Kidney (tissue), 14 donors: Measurements from ENCODE around the gene MNAT1. TPM values are rescaled to one million over a fixed set of nuclear protein-coding genes. Genes with fewer than 3 reads are reported as not detected.

Experiments
- DNase-seq, 5 donors: peaks; one replicate each; pipeline ENCODE4 v3.0.0-alpha.2; 2013 to 2020
- FAIRE-seq: peaks from 2 replicates; lab custom pipeline; 2012; peaks lifted over from hg19 to GRCh38; lab: Jason Lieb, UNC
- H3K27ac ChIP-seq, 2 donors: one replicate each; pipeline ENCODE4 v1.7.0; 2013; ENCODE audit warnings: low read depth in 2 of 2, low read length in 2 of 2, inconsistent platforms in 1 of 2
- H3K27me3 ChIP-seq: one replicate; pipeline ENCODE4 v1.7.1; 2013; ENCODE audit warnings: low read length, inconsistent platforms; ENCODE audit not compliant: control insufficient read depth, insufficient read depth
- H3K36me3 ChIP-seq, 3 donors: one replicate each; pipeline versions ENCODE4 v1.7.0 to v1.7.1; 2013; ENCODE audit warnings: low read length in 3 of 3, control low read depth in 1 of 3, inconsistent platforms in 1 of 3; ENCODE audit not compliant: insufficient read depth in 3 of 3, control insufficient read depth in 2 of 3
- H3K4me1 ChIP-seq, 3 donors: one replicate each; pipeline versions ENCODE4 v1.7.0 to v1.7.1; 2013; ENCODE audit warnings: low read length in 3 of 3, inconsistent platforms in 1 of 3, low read depth in 1 of 3; ENCODE audit not compliant: control insufficient read depth in 2 of 3, insufficient read depth in 2 of 3
- H3K4me3 ChIP-seq, 3 donors: one replicate each; pipeline versions ENCODE4 v1.7.0 to v1.8.1; 2013; ENCODE audit warnings: low read length in 3 of 3, control low read depth in 1 of 3, inconsistent platforms in 1 of 3
- H3K9ac ChIP-seq, 3 donors: one replicate each; pipeline versions ENCODE4 v1.7.0 to v1.7.1; 2013; ENCODE audit warnings: low read length in 3 of 3, control low read depth in 1 of 3, inconsistent platforms in 1 of 3
- H3K9me3 ChIP-seq, 3 donors: one replicate each; pipeline versions ENCODE4 v1.7.0 to v1.7.1; 2013; ENCODE audit warnings: low read length in 3 of 3, control low read depth in 1 of 3, inconsistent platforms in 1 of 3; ENCODE audit not compliant: control insufficient read depth in 2 of 3, insufficient read depth in 1 of 3
- CTCF ChIP-seq: IDR thresholded peaks from 3 replicates; pipeline ENCODE4 v1.5.1; 2012; ENCODE audit warnings: mild to moderate bottlenecking, moderate library complexity, borderline replicate concordance; ENCODE audit not compliant: insufficient read depth; ENCODE audit errors: extremely low read depth
- intact Hi-C: fragments of 100-400 bp; cut with DNase I; formaldehyde crosslinking; loops from one replicate; pipeline ENCODE4 v1.11.1; 2022
- polyA plus RNA-seq: library from polyadenylated mRNA; stranded (reverse); fragments of 350-450 nt; fragmentation: Illumina TruSeq; extraction: RNeasy Lipid Tissue Mini Kit (QIAGEN cat#74804); gene quantifications from one replicate; pipeline ENCODE4 v1.2.3, GENCODE V29; 2014; ENCODE audit warnings: low read depth, low replicate concordance; ENCODE audit not compliant: insufficient read depth
- total RNA-seq: library from RNA; stranded (reverse); fragmentation: NEBNext Ultra II Directional; extraction: Animal tissue kit (Norgen Biotek cat#: 25700); gene quantifications from one replicate; pipeline ENCODE4 v1.2.1, GENCODE V29; 2021
- donor health status: control.
- donor health status: control.
- donor health status: control.
- donor health status: control.
- donor health status: control.
- donor health status: DM: yes; HTN: yes; CAD: no.
- donor health status: Normal renal cell carcinoma (clear cell type).

Gene MNAT1
- total and polyA plus RNA-seq, 2 donors from 2014 or later: 29.6 to 41.6 TPM

GRCh38 chr14:60753264-60754119, 18.9 kb downstream of the MNAT1 start:
- H3K4me1 ChIP-seq: no peaks in the 10 kb centered on the region
- peak in 1 of 5 donors; percentile 3 for DNase-seq
- H3K27ac ChIP-seq: no peak overlapping the region
- no peaks in the 10 kb centered on the region for H3K27me3 ChIP-seq
- TF ChIP-seq CTCF: no peak
- H3K9me3 ChIP-seq: no peaks in the 10 kb centered on the region
- H3K36me3 ChIP-seq: no peaks in the 10 kb centered on the region
- no peak overlapping the region for H3K9ac ChIP-seq
- no peak for FAIRE-seq
- intact Hi-C loops: no loop called here
- H3K4me3 ChIP-seq: no peak overlapping the region

DNA sequence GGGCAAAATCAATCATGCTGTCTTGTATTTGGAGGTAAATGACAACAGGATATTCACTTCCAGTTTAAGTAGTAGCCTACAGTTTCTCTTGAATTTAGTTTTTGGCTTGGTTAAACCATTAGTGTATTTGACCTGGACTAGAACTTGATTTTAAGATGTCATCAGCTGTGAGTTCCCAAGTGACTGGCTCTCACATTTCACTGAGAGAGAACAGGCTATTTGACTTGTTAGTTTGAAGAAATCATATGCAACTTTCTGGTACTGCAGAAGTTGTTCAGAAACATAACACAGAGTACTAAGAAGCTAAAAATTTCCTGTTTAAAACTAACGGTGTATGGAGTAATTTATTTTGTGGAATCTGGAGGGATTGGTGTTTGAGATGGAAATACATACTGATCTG, 22.3 kb downstream of the MNAT1 start:
- TF ChIP-seq CTCF: no peak
- Histone ChIP-seq H3K4me3 (no peak overlapping the region), H3K36me3 (no peaks in the 10 kb centered on the region), H3K27me3 (no peaks in the 10 kb centered on the region), H3K4me1 (no peaks in the 10 kb centered on the region), H3K27ac (no peak overlapping the region), H3K9me3 (no peaks in the 10 kb centered on the region), H3K9ac (no peak overlapping the region)
- FAIRE-seq: no peak
- no peak for DNase-seq
- intact Hi-C loops: no loop called here

GRCh38 chr14:60757567-60758002, 23.0 kb downstream of the MNAT1 start:
- no peaks in the 10 kb centered on the region for H3K9me3 ChIP-seq
- TF ChIP-seq CTCF: no peak
- DNase-seq: no peak
- H3K27ac ChIP-seq: no peak overlapping the region
- no peak overlapping the region for H3K4me3 ChIP-seq
- H3K27me3 ChIP-seq: no peaks in the 10 kb centered on the region
- intact Hi-C loops: no loop called here
- no peak for FAIRE-seq
- no peaks in the 10 kb centered on the region for H3K4me1 ChIP-seq
- no peak overlapping the region for H3K9ac ChIP-seq
- no peaks in the 10 kb centered on the region for H3K36me3 ChIP-seq
